Stimulated activated CD8-positive, alpha-beta memory T cell treated with anti-CD3 and anti-CD28 coated beads, Interleukin-4, amount 100 ng/mL, for 1 hour (primary cell): ENCODE measurements around the gene SCYL2.
"Not testable (repeated sequence)": the region's sequence is repeated elsewhere in the genome, so short reads cannot be mapped to it uniquely, and the experiment has no call there.

Source experiments
- DNase-seq, 2 donors: peaks; one replicate each; pipeline ENCODE4 v3.0.0-alpha.2; 2020; ENCODE audit warnings: low read depth in 2 of 2, low spot score in 1 of 2

Gene SCYL2, protein sequence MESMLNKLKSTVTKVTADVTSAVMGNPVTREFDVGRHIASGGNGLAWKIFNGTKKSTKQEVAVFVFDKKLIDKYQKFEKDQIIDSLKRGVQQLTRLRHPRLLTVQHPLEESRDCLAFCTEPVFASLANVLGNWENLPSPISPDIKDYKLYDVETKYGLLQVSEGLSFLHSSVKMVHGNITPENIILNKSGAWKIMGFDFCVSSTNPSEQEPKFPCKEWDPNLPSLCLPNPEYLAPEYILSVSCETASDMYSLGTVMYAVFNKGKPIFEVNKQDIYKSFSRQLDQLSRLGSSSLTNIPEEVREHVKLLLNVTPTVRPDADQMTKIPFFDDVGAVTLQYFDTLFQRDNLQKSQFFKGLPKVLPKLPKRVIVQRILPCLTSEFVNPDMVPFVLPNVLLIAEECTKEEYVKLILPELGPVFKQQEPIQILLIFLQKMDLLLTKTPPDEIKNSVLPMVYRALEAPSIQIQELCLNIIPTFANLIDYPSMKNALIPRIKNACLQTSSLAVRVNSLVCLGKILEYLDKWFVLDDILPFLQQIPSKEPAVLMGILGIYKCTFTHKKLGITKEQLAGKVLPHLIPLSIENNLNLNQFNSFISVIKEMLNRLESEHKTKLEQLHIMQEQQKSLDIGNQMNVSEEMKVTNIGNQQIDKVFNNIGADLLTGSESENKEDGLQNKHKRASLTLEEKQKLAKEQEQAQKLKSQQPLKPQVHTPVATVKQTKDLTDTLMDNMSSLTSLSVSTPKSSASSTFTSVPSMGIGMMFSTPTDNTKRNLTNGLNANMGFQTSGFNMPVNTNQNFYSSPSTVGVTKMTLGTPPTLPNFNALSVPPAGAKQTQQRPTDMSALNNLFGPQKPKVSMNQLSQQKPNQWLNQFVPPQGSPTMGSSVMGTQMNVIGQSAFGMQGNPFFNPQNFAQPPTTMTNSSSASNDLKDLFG

GRCh38 chr12:100266835-100267602 is at the start of gene SCYL2, which contains the start of gene DEPDC4:
Gene SCYL2, plus strand, starts transcription at chr12:100267177. Its CDS starts 15,794 bp downstream, at chr12:100282971.
Gene DEPDC4, minus strand, starts transcription at chr12:100267079. Its CDS starts 3 bp downstream, at chr12:100267076.
- peak; percentile 89 to 90 for DNase-seq

DNA sequence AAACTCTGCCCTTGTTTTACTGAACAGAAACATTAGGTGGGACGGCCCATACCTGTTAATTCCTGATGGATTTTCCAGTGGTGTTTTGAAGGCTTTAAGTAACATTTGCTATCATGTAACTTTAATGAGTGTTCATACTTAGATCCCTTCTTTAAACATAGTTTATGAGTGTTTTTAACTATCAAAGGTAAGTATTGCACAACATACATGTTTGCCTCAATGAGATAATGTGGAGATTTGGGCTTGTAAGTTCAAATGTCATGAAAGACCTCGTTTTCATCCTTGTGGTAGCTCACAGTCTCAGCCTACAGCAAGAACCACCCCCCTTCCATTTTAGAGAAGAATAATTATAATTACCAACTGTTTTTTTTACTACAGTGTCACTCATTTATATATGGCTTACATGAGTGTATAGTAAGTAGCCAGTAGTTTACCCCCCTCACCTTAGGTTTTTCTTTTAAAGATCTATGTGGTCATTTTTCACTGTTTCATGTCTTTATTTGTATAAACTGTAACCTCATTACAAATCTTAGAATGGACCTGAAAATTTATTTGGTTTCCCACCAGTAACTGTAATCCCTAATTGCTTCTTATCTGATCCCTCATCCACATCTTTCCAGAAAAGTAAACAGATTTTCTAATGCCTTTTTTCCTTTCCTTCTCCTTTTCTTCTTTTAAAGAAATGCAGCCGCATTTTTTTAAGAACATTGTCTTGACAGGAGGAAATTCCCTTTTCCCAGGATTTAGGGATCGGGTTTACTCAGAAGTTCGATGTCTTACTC is 47.5 kb upstream of the SCYL2 start:
- no peak for DNase-seq

GRCh38 chr12:100221523-100221922 is 45.5 kb upstream of the SCYL2 start:
- no peak for DNase-seq

GRCh38 chr12:100222173-100222572 is 44.8 kb upstream of the SCYL2 start:
- DNase-seq: not testable (repeated sequence)

GRCh38 chr12:100225491-100225890 is 41.5 kb upstream of the SCYL2 start:
- DNase-seq: no peak

DNA sequence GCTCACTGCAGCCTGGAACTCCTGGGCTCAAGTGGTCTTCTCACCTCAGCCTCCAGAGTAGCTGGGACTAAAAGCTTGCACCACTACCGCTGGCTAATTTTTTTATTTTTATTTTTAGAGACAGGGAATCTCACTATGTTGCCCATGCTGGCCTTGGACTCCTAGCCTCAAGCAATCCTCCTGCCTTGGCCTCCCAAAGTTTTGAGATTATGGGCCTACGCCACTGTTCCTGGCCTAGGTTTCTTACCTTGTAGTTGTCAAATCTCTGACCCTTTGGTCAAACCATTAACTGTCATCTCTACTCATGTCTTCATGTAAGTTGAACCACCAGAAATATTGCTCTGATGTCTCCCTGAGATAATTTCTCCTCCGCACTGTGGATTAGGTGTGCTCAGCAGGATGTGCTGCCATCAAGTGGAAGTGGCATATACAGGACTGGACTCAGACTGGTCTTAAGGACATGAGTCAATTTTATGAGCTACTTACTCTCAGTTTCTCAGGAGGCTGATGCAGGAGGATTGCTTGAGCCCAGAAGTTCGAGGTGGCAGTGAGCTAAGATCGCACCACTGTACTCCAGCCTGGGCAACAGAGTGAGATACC is 37.8 kb upstream of the SCYL2 start:
- no peak for DNase-seq

DNA sequence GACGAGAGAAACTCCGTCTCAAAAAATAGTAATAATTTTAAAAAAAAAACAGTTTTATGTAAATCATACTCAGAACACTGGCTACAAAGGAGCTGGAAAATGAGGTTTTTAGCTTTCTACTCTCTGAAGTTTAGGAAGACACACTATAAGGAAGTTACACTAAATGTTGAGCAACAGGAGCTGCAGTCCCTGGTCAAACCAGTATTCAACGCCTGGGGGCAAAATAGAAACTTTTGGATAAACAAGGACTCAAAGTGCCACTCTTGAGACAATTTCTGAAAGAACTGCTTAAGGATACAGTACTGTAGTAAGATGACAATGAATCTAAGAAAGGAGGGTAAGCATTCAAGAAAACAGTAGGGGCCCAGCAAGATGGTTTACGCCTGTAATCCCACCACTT is 37.1 kb upstream of the SCYL2 start:
- no peak for DNase-seq

GRCh38 chr12:100231873-100232272 is 35.1 kb upstream of the SCYL2 start:
- not testable (repeated sequence) for DNase-seq

DNA sequence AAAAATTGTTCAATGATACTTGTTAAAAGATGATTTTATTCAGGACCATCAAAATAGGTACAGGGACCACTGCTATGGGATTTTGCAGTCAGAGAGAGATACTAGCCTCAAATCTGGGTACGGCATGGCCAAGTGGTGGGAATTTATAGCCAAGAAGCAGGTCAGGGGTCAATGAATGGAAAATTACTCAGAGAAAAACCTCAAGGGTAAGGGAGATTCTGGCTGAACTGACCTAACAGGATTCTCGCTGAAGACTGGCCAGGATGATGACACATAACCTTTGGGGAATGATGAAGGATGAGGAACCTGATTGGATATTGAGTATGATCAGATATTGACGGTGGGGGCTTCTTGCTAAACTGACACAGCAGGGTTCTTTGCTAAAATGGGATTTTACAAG is 32.8 kb upstream of the SCYL2 start:
- no peak for DNase-seq

DNA sequence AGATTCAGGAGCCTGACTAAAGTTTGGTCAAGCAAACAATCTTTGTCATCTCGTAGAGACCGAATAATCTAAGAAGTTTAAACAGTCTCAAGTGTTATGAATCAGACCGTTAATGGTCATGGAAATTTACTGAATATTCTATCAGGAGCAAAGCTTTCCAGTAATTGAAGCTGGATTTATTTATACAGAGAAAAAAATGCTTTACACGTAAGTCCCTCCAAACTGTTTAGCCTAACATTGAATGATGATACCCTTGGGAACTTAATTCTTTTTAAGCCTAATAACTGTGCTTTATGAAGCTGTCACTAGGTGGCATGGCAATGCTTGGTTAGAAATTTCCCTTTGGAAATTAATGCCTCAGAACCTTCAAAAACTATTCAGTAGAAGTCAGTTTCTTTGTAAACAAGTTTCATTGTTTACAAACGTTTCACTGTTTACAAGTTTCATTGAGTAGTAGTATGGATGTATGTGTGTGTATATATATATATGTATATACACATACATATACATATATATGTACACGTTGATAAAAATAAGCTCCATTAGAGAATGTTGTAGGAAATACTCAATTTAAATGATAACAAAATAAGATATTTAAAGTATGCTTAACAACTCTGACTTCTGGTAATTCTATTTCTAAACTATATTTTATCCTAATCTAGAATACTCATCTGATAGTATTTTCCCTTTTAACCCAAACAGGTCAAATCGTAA is 32.2 kb upstream of the SCYL2 start:
- no peak for DNase-seq

- DNase-seq: no peak
These were observed 28.2 kb upstream of the SCYL2 start for GRCh38 chr12:100238801-100239200.

DNA sequence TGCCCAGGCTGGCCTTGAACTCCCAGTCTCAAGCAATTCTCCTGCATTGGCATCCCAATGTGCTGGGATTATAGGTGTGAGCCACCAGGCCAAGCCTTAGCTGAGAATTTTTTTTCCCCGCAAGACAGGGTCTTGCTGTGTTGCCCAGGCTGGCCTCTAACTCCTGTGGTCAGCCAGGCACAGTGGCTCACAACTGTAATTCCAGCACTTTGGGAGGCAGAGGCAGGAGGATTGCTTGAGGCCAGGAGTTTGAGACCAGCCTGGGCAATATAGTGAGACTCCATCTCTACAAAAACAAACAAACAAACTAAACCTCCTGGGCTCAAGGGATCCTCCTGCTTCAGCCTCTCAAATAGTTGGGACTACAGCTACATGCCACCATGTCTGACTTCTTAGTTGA is 27.4 kb upstream of the SCYL2 start:
- no peak for DNase-seq

DNA sequence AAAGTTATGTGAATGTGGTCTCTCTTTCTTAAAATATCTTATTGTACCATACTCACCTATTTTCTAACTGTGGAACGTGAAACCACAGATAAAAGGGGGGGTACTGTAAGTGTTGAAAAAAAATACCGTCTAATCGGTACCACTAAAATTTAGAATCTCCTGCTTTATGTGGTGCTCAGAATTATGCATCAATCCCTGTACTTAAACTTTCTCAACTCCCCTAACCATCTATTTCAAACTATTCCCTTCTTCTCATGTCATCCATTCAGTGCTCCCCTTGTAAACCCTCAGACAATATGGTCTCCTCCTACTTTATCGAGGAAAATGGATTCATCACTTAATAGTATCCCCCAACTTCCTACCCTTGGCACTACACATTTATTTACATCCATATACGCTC is 23.8 kb upstream of the SCYL2 start:
- no peak for DNase-seq

DNA sequence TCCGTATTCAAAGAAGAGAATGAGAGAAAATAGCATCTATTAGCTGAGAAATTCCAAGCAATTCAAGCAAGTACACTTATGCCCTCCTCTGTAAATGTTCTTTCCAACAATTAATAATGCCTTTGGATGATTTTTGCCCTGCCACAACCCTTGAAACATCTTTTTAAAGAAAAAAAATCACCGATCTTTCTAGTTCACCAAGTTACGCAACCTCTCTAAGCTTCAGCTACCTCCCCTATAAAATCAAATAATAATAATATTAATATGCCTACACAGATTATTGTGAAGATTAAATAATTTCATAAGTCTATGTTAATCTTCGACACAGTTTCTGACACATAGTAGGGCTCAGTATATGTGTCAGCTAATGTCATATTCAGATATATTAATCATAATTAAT is 19.2 kb upstream of the SCYL2 start:
- DNase-seq: no peak

DNA sequence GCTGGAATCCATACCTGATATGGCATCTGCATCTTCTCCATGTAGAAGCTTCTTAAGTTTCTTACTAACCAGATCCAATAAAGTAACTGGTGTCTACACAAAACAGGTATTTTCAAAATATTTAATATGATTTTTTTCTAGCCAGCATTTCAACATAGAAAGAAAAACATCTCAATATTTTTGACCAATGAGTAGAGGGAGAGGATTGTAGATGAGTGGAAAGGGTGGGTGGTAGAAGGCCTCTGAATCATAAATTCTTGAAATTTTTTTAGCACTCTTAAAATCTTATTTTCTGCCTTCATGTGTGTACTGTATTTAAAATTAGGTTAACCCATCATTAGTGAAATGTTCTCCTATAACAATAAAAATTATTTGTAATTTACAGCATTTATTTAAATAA is 18.1 kb upstream of the SCYL2 start:
- DNase-seq: no peak

DNA sequence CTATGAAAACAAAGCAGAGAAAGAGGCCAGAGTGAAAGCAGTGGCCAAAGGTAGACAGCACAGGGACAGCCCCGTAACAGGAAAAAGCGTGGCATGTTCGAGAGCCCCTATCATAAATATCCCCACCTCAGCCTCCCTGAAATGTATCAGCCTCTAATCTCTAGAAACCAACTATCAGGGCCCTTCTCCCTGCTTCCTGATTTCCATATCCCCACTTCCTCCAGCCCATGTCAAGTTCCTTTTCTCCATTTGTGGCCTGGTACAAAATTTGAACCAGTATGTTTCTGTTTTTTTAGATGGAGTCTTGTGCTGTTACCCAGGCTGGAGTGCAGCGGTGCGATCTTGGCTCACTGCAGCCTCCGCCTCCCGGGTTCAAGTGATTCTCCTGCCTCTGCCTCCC is 17.0 kb upstream of the SCYL2 start:
- no peak for DNase-seq

GRCh38 chr12:100251917-100252316 is 15.1 kb upstream of the SCYL2 start:
- DNase-seq: no peak

- no peak for DNase-seq
These were observed 13.5 kb upstream of the SCYL2 start for GRCh38 chr12:100253437-100253836.

GRCh38 chr12:100254876-100255275 is 12.1 kb upstream of the SCYL2 start:
- DNase-seq: no peak
